GM21619 (cell line): ENCODE data around the gene APOBR.
"Not testable (repeated sequence)": the region's sequence is repeated elsewhere in the genome, so short reads cannot be mapped to it uniquely, and the experiment has no call there.

Experiments used
- ATAC-seq: cut with Tn5 transposase; IDR thresholded peaks from one replicate; pipeline ENCODE4 v1.9.1; 2021; ENCODE audit not compliant: unreplicated experiment

APOBR gene, protein sequence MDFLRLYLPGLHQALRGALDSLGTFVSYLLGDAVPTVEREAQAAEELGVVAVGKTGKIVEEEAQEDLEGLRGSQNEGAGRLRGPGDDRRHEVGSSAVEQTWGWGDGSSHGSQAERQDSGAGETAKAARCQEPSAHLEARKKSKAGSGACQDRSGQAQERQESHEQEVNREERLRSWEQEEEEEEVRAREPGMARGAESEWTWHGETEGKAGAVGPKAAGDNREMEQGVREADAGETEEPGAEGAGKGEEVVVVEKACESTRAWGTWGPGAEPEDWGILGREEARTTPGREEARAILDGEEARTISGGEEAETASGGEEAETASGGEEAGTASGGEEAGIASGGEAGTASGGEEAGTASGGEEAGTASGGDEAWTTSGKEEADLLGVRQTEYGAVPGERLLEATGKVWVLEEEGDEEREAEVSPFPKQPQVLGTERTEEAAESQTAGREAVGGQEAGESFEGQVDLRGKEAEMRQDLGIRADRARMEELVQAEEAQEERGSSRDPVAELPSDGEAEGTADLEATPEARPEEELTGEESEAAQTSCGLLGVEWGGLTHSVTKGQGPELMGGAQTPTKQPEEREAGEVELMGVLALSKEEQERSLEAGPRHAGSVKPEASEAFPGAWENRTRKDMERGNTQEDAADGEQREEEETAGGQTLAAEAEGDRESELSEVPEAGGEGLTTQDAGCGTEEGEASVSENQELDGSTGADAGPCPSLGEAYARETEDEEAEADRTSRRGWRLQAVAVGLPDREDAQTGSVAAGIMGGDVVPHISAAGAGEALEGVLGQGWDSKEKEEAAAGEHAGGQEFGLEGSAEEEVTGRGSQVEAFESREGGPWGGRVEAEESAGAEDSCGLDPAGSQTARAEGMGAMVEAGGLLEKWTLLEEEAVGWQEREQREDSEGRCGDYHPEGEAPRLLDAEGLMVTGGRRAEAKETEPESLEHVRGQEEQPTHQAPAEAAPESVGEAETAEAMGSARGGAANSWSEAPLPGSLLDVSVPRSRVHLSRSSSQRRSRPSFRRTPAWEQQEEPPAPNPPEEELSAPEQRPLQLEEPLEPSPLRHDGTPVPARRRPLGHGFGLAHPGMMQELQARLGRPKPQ

DNA sequence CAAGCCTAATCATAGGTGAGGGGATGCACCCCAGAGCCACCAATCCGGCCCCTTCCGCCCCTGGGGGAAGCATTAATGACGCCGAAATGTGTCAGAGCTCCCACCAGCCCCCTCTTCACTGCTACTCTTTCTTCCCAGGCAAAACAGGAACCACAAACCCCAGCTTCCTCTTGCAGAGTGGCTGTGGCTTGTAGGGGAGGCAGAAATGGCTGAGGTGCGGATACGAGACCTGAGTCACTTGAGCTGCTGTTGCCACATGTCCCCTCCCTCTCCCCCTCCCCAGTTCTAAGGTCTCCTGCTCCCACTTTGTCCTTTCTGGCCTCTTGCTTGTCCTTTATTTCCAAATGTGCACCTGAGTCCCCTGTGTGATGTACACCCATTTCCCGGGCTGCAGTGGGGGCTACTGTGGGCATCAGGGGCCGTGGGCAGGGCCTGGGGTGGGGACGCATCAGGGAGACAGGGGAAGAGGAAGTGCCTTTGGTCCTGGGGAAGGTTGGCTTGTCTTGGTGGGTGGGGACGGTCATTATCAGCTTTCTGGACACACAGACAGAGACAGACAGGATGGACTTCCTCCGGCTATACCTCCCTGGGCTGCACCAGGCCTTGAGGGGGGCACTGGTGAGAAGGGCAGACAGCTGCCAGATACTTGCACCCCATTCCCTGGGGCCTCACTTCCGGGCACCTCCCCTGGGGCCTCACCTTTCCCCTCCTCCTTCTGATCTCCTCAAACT lies at the start of gene APOBR:
Gene APOBR (plus strand): TSS at position 523 of the 731 bp plus-strand sequence. CDS start 39 bp downstream, at position 562.
- peak; percentile 48 for ATAC-seq

DNA sequence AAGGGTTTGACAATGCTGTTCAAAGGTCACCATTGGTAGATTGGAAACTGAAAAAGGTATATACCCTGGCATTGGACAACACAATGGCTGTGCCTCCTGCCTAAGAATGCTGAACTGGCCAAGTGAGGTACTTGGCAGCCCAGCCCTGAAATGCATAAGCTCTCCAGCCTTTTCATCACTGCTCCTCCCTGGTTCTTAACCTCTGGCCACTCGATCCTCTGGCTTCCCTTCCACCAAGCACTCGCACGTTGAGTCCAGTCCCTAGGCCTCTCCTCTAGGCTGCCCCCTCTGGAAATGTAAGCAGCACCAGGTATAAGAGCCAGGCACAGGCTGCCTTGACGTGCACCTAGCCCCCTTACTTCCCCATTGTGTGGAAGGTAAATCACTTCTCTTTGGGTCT lies 48.1 kb upstream of the APOBR start:
- not testable (repeated sequence) for ATAC-seq

DNA sequence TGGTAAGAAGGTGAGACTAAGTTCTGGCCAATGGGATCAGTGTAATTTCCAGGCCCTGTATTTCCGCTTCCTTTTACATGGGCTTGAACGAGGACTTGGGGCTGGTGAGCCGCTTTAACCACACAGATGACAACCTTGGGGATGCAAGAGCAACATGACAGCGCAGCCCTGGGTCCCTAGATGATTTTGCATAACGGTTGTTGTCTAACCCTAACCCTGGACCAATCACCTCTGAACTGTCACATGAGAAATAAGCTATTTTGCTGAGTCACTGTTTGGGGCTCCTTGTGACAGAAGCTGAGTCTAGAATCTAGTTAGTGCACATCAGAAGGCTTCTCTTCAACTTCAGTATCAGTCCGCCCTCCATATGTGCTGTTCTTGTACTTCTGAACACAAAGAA lies 47.4 kb upstream of the APOBR start:
- not testable (repeated sequence) for ATAC-seq

DNA sequence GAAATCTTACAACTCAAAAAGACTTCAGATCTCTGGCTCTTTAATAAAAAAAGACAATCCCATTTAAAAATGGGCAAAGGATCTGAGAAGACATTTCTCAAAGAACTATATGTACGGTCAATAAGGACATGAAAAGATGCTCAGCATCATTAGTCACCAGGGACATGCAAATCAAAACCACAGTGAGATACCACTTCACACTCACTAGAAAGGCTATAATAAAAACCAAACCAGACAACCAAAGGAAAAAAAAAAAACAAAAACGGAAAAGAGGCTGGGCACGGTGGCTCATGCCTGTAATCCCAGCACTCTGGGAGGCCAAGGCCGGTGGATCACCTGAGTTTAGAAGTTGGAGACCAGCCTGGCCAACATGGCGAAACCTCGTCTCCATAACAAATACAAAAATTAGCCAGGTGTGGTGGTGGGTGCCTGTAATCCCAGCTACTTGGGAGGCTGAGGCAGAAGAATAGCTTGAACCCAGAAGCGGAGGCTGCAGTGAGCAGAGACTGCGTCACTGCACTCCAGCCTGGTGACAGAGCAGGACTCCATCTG lies 20.7 kb upstream of the APOBR start:
- ATAC-seq: no peak

DNA sequence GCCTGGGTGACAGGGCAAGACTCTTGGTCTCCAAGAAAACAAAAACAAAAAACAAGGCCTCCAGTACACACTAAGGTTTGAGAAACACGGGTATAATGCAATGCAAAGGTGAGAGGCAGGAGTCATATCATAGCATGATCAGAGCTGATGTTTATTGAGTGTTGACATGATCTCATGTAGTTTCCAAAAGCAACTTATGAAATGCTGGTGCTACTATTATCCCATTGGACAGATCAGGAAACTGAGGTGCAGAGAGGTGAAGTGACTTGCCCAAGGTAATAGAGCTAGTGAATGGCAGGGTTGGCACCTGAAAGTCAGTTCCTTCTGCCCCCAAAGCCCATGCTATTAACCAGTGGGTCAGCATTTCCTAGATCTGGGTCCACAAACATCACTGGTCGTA lies 19.2 kb upstream of the APOBR start:
- no peak for ATAC-seq

DNA sequence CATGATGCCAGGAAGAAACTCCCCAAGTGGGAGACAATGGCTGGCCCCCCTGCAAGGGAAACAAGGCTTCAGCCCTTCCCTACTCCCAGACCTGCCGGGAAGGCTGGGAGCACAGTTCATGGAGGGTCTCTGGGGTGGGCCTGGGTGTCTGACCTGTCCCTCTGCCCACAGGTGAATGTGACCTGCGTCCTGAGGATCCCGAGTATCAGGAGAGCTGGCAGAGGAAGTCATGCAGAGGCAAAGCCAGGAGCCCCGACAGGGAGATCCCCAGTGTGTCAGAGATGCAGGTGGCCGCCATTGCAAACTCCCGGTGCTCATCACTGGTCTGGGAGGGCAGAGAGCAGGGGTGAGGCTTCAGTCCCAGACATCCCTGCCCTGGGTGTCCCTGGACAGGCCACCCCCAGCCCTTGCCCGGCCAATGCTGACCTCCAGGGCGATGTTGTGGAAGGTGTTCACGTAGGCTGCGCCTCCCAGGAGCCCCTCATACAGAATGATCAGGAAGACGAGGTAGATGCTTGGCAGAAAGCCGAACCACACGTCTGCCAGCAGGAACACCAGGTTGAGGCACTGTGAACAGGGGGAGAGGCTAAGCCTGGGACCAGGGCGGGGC lies 17.0 kb upstream of the APOBR start:
- no peak for ATAC-seq

DNA sequence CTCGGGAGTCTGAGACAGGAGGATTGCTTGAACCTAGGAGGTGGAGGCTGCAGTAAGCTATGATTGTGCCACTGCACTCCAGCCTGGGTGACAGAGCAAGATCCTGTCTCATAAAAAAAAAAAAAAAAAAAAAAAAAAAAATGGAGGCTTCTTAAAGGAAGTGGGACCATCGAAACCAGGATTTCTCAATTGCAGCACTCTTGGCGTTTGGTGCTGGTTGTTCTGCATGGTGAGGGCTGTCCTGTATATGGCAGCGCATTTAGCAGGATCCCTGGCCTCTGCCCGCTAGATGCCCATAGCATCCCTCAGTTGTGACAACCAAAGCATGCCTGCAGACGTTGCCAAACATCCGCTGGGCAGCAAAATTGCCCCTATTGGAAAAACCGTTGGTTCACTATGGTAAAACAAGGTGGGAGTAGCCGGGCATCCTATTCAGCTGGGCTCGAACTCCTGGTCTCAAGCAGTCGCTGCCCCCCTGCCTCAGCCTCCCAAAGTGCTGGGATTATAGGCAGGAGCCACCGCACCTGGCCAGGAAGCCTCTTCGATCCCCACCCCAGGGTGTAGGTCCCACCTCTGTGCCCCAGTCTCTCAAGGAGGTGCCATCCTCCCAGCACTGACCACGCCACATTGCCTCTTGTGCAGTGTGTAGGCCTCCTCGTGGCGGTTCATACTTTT lies 15.8 kb upstream of the APOBR start:
- ATAC-seq: no peak

DNA sequence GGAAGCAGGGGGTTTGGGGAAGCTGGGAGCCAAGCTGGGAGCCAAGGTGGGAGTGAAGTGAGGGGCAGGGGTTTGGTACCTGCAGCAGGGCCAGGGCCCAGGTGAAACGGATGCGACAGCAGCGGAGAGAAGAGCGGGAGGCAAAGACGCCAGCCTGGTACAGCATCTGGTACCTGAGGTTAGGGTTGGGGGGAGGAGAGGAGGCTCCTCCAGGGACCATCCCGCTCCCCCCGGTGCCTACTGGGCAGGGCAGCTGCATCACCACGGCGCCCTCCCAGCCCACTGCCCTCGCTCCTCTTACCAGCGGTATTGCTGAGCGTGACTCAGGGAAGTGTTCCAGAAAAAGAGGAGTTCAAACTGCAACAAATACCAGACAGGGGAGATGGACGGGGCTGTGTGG lies 12.4 kb upstream of the APOBR start:
- no peak for ATAC-seq

DNA sequence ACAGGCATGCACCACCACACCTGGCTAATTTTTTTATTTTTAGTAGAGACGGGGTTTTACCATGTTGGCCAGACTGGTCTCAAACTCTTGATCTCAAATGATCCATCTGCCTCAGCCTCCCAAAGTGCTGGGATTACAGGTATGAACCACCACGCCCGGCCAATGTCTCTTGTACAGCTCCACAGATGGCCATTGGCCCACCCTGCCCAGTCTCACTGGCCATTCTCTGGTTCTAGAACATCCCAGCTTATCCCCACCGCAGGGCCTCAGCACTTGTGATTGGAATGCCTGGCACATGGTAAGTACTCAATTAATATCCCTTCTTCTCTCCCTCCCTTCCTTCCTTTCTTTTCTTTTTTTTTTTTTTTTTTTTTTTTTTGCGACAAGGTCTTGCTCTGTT lies 11.1 kb upstream of the APOBR start:
- ATAC-seq: not testable (repeated sequence)

DNA sequence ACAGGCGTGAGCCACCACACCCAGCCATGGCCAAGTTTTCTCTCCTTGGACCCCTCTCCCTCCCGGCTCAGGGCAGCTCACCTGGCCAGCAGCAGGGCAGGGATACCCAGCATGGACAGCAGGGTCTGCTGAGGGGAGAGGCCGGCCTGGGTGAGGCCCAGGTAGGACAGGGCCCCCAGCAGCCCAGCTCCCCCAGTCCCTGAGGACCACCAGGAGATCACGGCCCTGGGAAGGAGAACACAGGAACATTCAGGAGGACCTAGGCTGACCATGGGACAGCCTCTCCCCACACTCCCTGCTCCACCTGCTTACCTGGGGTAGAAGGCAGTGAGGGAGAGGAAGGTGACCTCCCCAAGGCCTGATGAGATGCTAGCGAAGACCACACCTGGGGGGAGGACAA lies 8.2 kb upstream of the APOBR start:
- no peak for ATAC-seq

DNA sequence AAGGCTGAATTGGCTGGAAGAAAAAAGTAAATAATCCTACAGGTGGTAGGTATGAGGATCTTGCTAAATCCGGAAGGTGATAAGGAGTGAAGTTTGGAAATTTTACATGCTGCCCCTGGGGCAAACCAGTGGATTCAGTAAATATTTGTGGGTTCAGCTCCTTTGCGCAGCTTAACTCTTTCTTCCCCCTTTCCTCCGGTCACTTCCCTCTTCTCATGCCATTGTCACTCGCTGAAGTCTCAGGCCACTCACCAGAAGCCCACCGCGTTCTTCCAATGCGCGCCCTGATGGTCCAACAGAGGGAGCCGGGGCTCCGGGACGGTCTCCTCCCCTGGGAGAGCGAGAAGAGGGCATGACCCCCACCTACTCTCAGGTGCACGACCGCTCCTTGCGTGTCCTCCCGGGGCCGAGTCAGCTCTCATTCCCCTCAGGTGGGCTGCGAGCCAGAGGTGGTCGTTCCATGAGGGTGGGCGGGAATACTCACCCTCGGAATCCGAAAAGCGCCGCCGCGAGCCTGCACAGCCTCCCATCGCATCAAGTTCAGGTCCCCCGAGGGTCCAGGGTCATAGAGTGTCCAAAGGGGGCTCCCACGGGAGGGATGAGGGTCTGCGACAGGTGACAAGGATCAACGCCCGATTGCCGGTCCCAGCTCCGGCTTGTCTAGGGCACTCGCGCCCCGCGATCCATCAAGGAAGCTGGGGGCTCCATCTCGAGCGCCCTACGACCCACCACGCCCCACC lies 3.0 kb upstream of the APOBR start:
- ATAC-seq: no peak

DNA sequence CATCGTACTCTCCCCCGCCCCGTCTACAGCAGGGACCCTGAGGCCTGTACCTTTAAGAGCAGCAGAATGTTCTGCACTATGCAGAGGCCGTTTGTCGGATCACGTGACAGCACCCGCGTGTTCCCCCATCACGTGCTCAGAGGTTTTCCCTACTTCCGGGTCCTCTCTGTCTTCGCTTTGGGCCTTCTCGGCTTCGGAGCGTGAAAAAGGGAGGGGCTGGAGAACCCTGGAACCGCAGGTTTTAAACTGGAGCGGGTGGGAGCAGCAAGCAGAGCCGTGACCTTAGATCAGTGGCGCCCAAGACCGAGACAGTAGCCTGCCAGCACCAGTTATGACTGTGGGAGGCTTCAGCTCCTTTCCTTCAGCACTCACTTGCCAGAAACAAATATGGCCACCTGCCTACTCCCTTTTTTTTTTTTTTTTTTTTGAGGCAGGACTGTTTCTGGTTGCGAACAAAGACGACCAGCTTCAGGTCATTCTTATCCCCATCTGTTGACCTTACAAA lies 2.4 kb upstream of the APOBR start, which contains the start of gene CLN3:
Gene CLN3 (minus strand): TSS at position 105 of the 505 bp plus-strand sequence. CDS start 315 bp downstream, outside the sequence.
- ATAC-seq: peak; percentile 63

DNA sequence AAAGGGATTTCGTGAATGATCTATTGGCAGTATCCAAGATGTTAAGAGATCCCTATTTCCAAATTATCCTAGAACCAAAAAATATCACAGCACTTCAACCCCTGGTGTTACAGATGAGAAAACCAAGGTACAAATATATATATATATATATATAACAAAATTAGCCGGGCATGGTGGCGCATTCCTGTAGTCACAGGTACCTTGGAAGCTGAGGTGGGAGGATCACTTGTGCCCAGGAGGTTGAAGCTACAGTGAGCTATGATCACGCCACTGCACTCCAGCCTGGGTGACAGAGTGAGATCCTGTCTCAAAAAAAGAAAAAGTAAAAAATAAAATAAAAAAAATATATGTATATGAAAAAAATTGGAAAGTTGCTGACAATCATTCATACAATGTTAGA lies 1.9 kb upstream of the APOBR start:
- no peak for ATAC-seq

DNA sequence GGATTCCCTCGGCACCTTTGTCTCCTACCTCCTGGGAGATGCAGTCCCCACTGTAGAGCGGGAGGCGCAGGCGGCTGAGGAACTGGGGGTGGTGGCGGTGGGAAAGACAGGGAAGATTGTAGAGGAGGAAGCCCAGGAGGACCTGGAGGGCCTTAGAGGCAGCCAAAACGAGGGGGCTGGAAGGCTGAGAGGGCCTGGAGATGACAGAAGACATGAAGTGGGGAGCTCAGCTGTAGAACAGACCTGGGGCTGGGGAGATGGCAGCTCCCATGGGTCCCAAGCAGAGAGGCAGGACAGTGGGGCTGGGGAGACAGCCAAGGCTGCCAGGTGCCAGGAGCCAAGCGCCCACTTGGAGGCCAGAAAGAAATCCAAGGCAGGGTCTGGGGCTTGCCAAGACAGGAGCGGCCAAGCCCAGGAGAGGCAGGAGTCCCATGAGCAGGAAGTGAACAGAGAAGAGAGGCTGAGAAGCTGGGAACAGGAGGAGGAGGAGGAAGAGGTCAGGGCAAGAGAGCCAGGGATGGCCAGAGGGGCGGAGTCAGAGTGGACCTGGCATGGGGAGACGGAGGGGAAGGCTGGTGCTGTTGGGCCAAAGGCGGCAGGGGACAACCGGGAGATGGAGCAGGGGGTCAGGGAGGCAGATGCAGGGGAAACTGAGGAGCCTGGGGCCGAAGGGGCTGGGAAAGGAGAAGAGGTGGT lies 803 bp downstream of the APOBR start:
- no peak for ATAC-seq

DNA sequence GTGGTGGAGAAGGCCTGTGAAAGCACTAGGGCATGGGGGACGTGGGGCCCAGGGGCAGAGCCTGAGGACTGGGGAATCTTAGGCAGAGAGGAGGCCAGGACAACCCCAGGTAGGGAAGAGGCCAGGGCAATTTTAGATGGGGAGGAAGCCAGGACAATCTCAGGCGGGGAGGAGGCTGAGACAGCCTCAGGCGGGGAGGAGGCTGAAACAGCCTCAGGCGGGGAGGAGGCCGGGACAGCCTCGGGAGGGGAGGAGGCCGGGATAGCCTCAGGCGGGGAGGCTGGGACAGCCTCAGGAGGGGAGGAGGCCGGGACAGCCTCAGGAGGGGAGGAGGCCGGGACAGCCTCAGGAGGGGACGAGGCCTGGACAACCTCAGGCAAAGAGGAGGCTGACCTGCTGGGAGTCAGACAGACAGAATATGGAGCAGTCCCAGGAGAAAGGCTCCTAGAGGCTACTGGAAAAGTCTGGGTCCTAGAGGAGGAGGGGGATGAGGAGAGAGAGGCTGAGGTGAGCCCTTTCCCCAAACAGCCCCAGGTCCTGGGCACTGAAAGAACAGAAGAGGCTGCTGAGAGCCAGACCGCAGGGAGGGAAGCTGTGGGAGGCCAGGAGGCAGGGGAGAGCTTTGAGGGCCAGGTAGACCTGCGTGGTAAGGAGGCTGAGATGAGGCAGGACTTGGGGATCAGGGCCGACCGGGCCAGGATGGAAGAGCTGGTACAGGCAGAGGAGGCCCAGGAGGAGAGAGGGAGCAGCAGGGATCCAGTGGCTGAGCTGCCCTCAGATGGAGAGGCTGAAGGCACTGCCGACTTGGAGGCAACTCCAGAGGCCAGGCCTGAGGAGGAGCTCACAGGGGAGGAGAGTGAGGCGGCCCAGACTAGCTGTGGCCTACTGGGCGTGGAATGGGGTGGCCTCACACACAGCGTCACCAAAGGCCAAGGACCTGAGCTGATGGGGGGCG lies 1.6 kb downstream of the APOBR start:
- no peak for ATAC-seq

DNA sequence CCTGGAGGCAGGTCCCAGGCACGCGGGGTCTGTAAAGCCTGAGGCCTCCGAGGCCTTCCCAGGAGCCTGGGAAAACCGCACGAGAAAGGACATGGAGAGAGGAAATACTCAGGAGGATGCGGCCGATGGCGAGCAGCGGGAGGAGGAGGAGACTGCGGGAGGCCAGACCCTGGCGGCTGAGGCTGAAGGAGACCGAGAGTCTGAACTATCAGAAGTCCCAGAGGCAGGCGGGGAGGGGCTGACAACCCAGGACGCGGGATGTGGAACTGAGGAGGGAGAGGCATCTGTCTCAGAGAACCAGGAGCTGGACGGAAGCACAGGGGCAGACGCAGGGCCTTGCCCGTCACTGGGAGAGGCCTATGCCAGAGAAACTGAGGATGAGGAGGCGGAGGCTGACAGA lies 2.4 kb downstream of the APOBR start:
- ATAC-seq: no peak

DNA sequence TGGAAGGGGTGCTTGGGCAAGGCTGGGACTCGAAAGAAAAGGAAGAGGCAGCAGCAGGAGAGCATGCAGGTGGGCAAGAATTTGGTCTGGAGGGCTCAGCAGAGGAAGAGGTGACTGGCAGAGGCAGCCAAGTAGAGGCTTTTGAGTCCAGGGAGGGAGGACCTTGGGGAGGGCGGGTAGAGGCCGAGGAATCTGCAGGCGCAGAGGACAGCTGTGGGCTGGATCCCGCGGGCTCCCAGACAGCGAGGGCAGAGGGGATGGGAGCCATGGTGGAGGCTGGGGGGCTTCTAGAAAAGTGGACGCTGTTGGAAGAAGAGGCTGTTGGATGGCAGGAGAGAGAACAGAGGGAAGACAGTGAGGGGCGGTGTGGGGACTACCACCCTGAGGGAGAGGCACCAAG lies 2.9 kb downstream of the APOBR start:
- ATAC-seq: no peak
